Kidney (tissue), 14 donors: ENCODE measurements around the gene ARHGAP22. TPM values are rescaled to one million over a fixed set of nuclear protein-coding genes. Genes with fewer than 3 reads are reported as not detected.

Source experiments
- DNase-seq, 5 donors: peaks; one replicate each; pipeline ENCODE4 v3.0.0-alpha.2; 2013 to 2020
- FAIRE-seq: peaks from 2 replicates; lab custom pipeline; 2012; peaks lifted over from hg19 to GRCh38; lab: Jason Lieb, UNC
- H3K27ac ChIP-seq, 2 donors: one replicate each; pipeline ENCODE4 v1.7.0; 2013; ENCODE audit warnings: low read depth in 2 of 2, low read length in 2 of 2, inconsistent platforms in 1 of 2
- H3K27me3 ChIP-seq: one replicate; pipeline ENCODE4 v1.7.1; 2013; ENCODE audit warnings: low read length, inconsistent platforms; ENCODE audit not compliant: control insufficient read depth, insufficient read depth
- H3K36me3 ChIP-seq, 3 donors: one replicate each; pipeline versions ENCODE4 v1.7.0 to v1.7.1; 2013; ENCODE audit warnings: low read length in 3 of 3, control low read depth in 1 of 3, inconsistent platforms in 1 of 3; ENCODE audit not compliant: insufficient read depth in 3 of 3, control insufficient read depth in 2 of 3
- H3K4me1 ChIP-seq, 3 donors: one replicate each; pipeline versions ENCODE4 v1.7.0 to v1.7.1; 2013; ENCODE audit warnings: low read length in 3 of 3, inconsistent platforms in 1 of 3, low read depth in 1 of 3; ENCODE audit not compliant: control insufficient read depth in 2 of 3, insufficient read depth in 2 of 3
- H3K4me3 ChIP-seq, 3 donors: one replicate each; pipeline versions ENCODE4 v1.7.0 to v1.8.1; 2013; ENCODE audit warnings: low read length in 3 of 3, control low read depth in 1 of 3, inconsistent platforms in 1 of 3
- H3K9ac ChIP-seq, 3 donors: one replicate each; pipeline versions ENCODE4 v1.7.0 to v1.7.1; 2013; ENCODE audit warnings: low read length in 3 of 3, control low read depth in 1 of 3, inconsistent platforms in 1 of 3
- H3K9me3 ChIP-seq, 3 donors: one replicate each; pipeline versions ENCODE4 v1.7.0 to v1.7.1; 2013; ENCODE audit warnings: low read length in 3 of 3, control low read depth in 1 of 3, inconsistent platforms in 1 of 3; ENCODE audit not compliant: control insufficient read depth in 2 of 3, insufficient read depth in 1 of 3
- intact Hi-C: fragments of 100-400 bp; cut with DNase I; formaldehyde crosslinking; loops from one replicate; pipeline ENCODE4 v1.11.1; 2022
- polyA plus RNA-seq: library from polyadenylated mRNA; stranded (reverse); fragments of 350-450 nt; fragmentation: Illumina TruSeq; extraction: RNeasy Lipid Tissue Mini Kit (QIAGEN cat#74804); gene quantifications from one replicate; pipeline ENCODE4 v1.2.3, GENCODE V29; 2014; ENCODE audit warnings: low read depth, low replicate concordance; ENCODE audit not compliant: insufficient read depth
- total RNA-seq: library from RNA; stranded (reverse); fragmentation: NEBNext Ultra II Directional; extraction: Animal tissue kit (Norgen Biotek cat#: 25700); gene quantifications from one replicate; pipeline ENCODE4 v1.2.1, GENCODE V29; 2021
- TF ChIP-seq, protein P1 (sequence below): IDR thresholded peaks from 3 replicates; pipeline ENCODE4 v1.5.1; 2012; ENCODE audit warnings: mild to moderate bottlenecking, moderate library complexity, borderline replicate concordance; ENCODE audit not compliant: insufficient read depth; ENCODE audit errors: extremely low read depth
- donor health status: control.
- donor health status: control.
- donor health status: control.
- donor health status: control.
- donor health status: control.
- donor health status: DM: yes; HTN: yes; CAD: no.
- donor health status: Normal renal cell carcinoma (clear cell type).

ARHGAP22 gene
- total and polyA plus RNA-seq, 2 donors from 2014 or later: 0.62 to 6.6 TPM

- no peaks in the 10 kb centered on the region for H3K36me3 ChIP-seq
- no peaks in the 10 kb centered on the region for H3K27me3 ChIP-seq
- H3K9ac ChIP-seq: no peak overlapping the region
- H3K4me3 ChIP-seq: no peak overlapping the region
- no peak for DNase-seq
- no peak for FAIRE-seq
- TF ChIP-seq, protein P1, sequence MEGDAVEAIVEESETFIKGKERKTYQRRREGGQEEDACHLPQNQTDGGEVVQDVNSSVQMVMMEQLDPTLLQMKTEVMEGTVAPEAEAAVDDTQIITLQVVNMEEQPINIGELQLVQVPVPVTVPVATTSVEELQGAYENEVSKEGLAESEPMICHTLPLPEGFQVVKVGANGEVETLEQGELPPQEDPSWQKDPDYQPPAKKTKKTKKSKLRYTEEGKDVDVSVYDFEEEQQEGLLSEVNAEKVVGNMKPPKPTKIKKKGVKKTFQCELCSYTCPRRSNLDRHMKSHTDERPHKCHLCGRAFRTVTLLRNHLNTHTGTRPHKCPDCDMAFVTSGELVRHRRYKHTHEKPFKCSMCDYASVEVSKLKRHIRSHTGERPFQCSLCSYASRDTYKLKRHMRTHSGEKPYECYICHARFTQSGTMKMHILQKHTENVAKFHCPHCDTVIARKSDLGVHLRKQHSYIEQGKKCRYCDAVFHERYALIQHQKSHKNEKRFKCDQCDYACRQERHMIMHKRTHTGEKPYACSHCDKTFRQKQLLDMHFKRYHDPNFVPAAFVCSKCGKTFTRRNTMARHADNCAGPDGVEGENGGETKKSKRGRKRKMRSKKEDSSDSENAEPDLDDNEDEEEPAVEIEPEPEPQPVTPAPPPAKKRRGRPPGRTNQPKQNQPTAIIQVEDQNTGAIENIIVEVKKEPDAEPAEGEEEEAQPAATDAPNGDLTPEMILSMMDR: no peak
- no peaks in the 10 kb centered on the region for H3K9me3 ChIP-seq
- intact Hi-C loops: no loop called here
- H3K4me1 ChIP-seq: no peaks in the 10 kb centered on the region
- H3K27ac ChIP-seq: no peak overlapping the region
Measured at GRCh38 chr10:48609899-48610584, 5.2 kb upstream of the ARHGAP22 start.

DNA sequence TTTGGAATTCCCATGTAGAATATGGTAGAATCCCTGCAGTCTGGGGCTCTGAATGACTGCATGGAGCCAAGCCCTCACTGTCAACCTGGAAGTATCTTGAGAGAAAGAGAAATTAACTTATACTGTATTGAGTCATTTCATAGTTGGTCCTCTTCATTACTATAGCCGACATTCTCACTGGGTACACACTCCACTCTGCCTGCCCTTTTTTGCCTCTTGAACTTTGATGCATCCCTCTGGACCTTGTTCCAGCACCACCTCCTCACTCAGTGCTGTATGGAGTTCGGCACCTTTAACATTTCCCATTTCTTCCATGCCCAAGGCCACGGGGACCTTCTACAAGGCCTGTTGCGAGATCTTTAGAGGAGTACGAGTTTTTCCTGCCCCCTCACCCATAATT is 4.6 kb upstream of the ARHGAP22 start:
- no peak for FAIRE-seq
- Histone ChIP-seq H3K27me3 (no peaks in the 10 kb centered on the region), H3K27ac (no peak overlapping the region), H3K9me3 (no peaks in the 10 kb centered on the region), H3K36me3 (no peaks in the 10 kb centered on the region), H3K4me1 (peaks cover 0 to 4% (median 0%) of the 10 kb centered on the region in 3 donors), H3K9ac (no peak overlapping the region), H3K4me3 (no peak overlapping the region)
- intact Hi-C loops: no loop called here
- no peak for DNase-seq
- TF ChIP-seq, protein P1: no peak

DNA sequence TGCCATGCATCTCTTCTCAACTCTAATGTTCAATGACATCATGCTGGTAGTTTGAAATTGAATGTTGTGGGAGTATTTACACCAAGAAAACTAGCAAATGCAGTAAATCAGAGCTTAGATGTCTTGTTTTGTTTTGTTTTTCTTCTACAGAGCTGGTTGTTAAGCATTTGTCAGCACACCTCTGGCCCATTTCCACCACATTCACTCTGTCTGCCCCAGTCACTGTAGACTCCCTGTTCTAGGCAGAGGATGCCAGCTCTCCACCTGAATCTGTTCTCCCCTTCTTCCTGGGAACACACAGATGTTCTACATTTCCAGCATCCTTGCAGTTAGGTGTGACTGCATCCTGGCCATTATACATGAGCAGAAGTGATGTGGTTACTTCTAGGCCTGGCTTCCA is 4.1 kb upstream of the ARHGAP22 start:
- no peaks in the 10 kb centered on the region for H3K27me3 ChIP-seq
- intact Hi-C loops: no loop called here
- no peak for FAIRE-seq
- peak in 1 of 5 donors; percentile 12 for DNase-seq
- no peak overlapping the region for H3K9ac ChIP-seq
- TF ChIP-seq, protein P1: no peak
- peaks cover 0 to 7% (median 0%) of the 10 kb centered on the region in 3 donors for H3K4me1 ChIP-seq
- H3K27ac ChIP-seq: no peak overlapping the region
- no peaks in the 10 kb centered on the region for H3K9me3 ChIP-seq
- no peak overlapping the region for H3K4me3 ChIP-seq
- no peaks in the 10 kb centered on the region for H3K36me3 ChIP-seq
